ENCODE measurements around the gene GPR137. TPM values are rescaled to one million over a fixed set of nuclear protein-coding genes. Genes with fewer than 3 reads are reported as not detected.
A peak's percentile ranks its signal among the peaks of the same experiment; 100 is the strongest.

Gene GPR137
- total RNA-seq, 1 experiment from 2014 or later = 33.3 TPM

DNA sequence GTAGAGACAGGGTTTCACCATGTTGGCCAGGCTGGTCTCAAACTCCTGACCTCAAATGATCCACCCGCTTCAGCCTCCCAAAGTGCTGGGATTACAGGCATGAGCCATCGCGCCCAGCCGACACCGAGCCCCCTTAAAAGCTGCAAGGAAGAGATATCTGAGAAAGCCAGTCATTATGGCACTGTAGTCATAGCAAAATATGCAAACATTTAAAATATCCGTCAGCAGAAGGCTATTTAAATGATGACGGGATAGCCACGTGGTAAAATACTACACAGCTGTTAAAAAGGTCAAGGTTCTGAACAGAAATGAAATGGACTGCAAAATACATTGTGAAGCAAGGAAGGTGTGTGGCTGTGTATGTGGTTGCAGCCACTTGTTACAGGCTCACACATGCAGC is 47.9 kb downstream of the GPR137 start:
- CTCF ChIA-PET = interaction anchor here (1.7 to 2.8 kb wide), 2 partner anchors 21 to 33 kb away, joined by 4 to 25 read pairs; no protein-coding TSS in a partner anchor
- BruUV-seq (replicated peaks) = no TSS peak
- no peak overlapping the region for H3K27ac Mint-ChIP-seq (ENCODE audit: unreplicated experiment)
- peaks cover 24% of the 10 kb centered on the region for H3K4me1 Mint-ChIP-seq (ENCODE audit: low read depth, unreplicated experiment)
- no peak overlapping the region for H3K4me3 Mint-ChIP-seq (ENCODE audit: low read depth, unreplicated experiment)
- DNase-seq = no peak
- H3K27me3 Mint-ChIP-seq (ENCODE audit: unreplicated experiment) = no peaks in the 10 kb centered on the region
- H3K9me3 Mint-ChIP-seq (ENCODE audit: low read depth, unreplicated experiment) = no peaks in the 10 kb centered on the region
- TF ChIP-seq, protein P1, sequence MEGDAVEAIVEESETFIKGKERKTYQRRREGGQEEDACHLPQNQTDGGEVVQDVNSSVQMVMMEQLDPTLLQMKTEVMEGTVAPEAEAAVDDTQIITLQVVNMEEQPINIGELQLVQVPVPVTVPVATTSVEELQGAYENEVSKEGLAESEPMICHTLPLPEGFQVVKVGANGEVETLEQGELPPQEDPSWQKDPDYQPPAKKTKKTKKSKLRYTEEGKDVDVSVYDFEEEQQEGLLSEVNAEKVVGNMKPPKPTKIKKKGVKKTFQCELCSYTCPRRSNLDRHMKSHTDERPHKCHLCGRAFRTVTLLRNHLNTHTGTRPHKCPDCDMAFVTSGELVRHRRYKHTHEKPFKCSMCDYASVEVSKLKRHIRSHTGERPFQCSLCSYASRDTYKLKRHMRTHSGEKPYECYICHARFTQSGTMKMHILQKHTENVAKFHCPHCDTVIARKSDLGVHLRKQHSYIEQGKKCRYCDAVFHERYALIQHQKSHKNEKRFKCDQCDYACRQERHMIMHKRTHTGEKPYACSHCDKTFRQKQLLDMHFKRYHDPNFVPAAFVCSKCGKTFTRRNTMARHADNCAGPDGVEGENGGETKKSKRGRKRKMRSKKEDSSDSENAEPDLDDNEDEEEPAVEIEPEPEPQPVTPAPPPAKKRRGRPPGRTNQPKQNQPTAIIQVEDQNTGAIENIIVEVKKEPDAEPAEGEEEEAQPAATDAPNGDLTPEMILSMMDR (IDR thresholded peaks at IDR 0.05; ENCODE audit: unreplicated experiment) = no peak
- H3K36me3 Mint-ChIP-seq (ENCODE audit: insufficient read depth, unreplicated experiment) = peaks cover 8% of the 10 kb centered on the region
- intact Hi-C loops (cut with micrococcal nuclease; ENCODE audit: unreplicated experiment) = no loop called here

DNA sequence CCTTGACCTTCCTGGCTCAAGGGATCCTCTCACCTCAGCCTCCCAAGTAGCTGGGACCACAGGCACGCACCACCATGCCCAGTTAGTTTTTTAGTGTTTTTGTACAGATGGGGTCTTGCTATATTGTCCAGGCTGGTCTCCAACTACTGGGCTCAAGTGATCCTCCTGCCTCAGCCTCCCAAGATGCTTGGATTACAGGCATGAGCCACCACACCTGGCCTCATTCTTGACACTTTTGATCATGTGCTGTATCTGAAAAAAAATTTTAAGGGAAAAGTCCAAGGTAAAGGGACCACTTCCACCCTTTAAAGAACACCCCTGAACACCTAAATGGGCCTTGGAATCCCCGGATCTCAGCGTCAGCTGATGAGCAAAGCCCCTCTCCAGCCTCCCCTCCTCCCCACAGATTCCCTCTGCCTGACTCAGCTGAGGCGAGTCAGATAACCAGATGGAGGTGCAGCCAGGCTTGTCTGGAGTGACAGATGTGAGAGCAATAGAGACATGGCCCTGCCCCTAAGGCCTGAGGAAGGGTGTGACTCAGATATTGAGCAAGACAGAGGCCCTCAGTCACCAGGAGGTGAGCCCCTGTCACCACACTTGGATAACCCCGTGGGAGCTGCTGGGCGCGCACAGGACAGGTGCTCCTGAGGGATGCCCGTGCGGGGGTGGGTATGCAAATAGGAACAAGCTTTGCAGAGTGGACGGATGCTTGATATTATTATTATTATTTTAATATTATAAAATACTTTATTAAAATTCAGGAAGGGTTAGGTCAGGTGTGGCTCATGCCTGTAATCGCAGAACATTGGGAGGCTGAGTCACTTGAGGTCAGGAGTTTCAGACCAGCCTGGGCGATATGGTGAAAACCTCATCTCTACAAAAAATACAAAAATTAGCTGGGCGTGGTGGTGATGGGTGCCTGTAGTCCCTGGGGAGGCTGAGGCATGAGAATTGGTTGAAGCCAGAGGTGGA is 49.4 kb downstream of the GPR137 start:
- intact Hi-C loops (cut with micrococcal nuclease; ENCODE audit: unreplicated experiment) = no loop called here
- BruUV-seq (replicated peaks) = no TSS peak
- Mint-ChIP-seq H3K27ac (ENCODE audit: unreplicated experiment) (peak overlapping the region; percentile 57), H3K4me3 (ENCODE audit: low read depth, unreplicated experiment) (peak overlapping the region; percentile 7), H3K9me3 (ENCODE audit: low read depth, unreplicated experiment) (no peaks in the 10 kb centered on the region), H3K36me3 (ENCODE audit: insufficient read depth, unreplicated experiment) (peaks cover 8% of the 10 kb centered on the region), H3K4me1 (ENCODE audit: low read depth, unreplicated experiment) (peaks cover 24% of the 10 kb centered on the region), H3K27me3 (ENCODE audit: unreplicated experiment) (no peaks in the 10 kb centered on the region)
- CTCF ChIA-PET = interaction anchor here (1.3 to 1.5 kb wide), 2 partner anchors 17 to 20 kb away, joined by 7 to 17 read pairs; partner anchors contain the start of genes PRDX5 and TRMT112
- TF ChIP-seq, protein P1 (IDR thresholded peaks at IDR 0.05; ENCODE audit: unreplicated experiment) = no peak
- peak; percentile 87 for DNase-seq

DNA sequence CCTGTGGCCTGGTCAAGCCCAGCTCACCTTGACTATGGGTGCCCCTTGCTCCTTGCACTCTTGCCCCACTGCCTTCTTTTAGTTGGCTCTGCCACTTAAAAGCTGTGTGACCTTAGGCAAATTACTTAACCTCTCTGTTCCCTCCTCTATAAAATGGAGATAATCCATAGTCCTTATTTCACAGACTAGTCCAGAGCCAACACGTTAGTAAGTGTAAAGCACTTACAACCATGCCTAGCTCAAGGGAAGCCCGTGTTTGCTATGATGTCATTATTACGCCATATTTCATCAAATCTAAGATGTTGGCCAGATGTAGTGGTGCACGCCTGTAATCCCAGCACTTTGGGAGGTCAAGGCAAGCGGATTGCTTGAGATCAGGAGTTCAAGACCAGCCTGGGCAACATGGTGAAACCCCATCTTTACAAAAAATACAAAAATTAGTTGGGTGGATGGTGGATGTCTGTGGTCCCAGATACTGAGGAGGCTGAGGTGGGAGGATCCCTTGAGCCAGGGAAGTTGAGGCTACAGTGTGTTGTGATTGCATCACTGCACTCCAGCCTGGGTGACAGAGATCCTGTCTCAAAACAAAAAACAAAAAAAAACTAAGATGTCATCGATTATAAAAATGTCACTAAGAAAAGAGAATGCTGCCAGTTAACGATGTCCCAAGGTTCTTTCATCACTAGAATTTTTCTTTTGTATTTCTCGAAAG is 52.0 kb downstream of the GPR137 start:
- H3K4me1 Mint-ChIP-seq (ENCODE audit: low read depth, unreplicated experiment) = peaks cover 14% of the 10 kb centered on the region
- CTCF ChIA-PET = interaction anchor here (0.7 to 0.8 kb wide), 2 partner anchors 17 to 20 kb away, joined by 3 to 7 read pairs; partner anchors contain the start of gene PRDX5
- no TSS peak for BruUV-seq (replicated peaks)
- H3K4me3 Mint-ChIP-seq (ENCODE audit: low read depth, unreplicated experiment) = no peak overlapping the region
- DNase-seq = no peak
- H3K27ac Mint-ChIP-seq (ENCODE audit: unreplicated experiment) = no peak overlapping the region
- TF ChIP-seq, protein P1 (IDR thresholded peaks at IDR 0.05; ENCODE audit: unreplicated experiment) = no peak
- H3K9me3 Mint-ChIP-seq (ENCODE audit: low read depth, unreplicated experiment) = no peaks in the 10 kb centered on the region
- H3K36me3 Mint-ChIP-seq (ENCODE audit: insufficient read depth, unreplicated experiment) = peaks cover 8% of the 10 kb centered on the region
- H3K27me3 Mint-ChIP-seq (ENCODE audit: unreplicated experiment) = no peaks in the 10 kb centered on the region
- intact Hi-C loops (cut with micrococcal nuclease; ENCODE audit: unreplicated experiment) = no loop called here

DNA sequence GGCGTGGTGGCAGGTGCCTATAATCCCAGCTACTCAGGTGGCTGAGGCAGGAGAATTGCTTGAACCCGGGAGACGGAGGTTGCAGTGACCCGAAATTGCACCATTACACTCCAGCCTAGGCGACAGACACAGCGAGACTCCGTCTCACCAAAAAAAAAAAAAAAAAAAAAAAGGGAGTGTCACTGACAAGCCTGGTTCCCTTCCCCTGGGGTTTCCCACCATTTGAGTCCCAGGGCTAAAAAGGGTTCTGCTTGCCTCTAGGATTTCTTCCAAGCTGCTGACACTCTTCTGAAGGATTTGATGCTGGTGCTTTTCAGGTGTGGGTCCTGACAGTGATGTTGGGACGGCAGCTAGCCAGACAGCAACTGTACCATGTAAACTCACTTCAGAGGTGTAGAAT is 53.1 kb downstream of the GPR137 start:
- BruUV-seq (replicated peaks) = no TSS peak
- H3K27me3 Mint-ChIP-seq (ENCODE audit: unreplicated experiment) = no peaks in the 10 kb centered on the region
- intact Hi-C loops (cut with micrococcal nuclease; ENCODE audit: unreplicated experiment) = no loop called here
- H3K36me3 Mint-ChIP-seq (ENCODE audit: insufficient read depth, unreplicated experiment) = peaks cover 8% of the 10 kb centered on the region
- CTCF ChIA-PET = interaction anchor here (0.7 kb wide), 1 partner anchor 21 kb away, joined by 3 read pairs; the partner anchor contains the start of gene PRDX5
- H3K4me1 Mint-ChIP-seq (ENCODE audit: low read depth, unreplicated experiment) = peaks cover 14% of the 10 kb centered on the region
- no peak overlapping the region for H3K4me3 Mint-ChIP-seq (ENCODE audit: low read depth, unreplicated experiment)
- TF ChIP-seq, protein P1 (IDR thresholded peaks at IDR 0.05; ENCODE audit: unreplicated experiment) = no peak
- DNase-seq = no peak
- no peak overlapping the region for H3K27ac Mint-ChIP-seq (ENCODE audit: unreplicated experiment)
- no peaks in the 10 kb centered on the region for H3K9me3 Mint-ChIP-seq (ENCODE audit: low read depth, unreplicated experiment)
